H1 (cell line): ENCODE data around the gene SAT2.

Experiments used
- CBX5 ChIP-seq: fragments of 300-800, 300-1000 bp; sonication (generic); IDR thresholded peaks from 2 replicates; pipeline ENCODE4 v1.7.1; 2016; ENCODE audit warnings: antibody characterized with exemption, low read length, low read depth
- EP300 ChIP-seq, 2 experiments: IDR thresholded peaks; 1 replicate in 1 of 2; 2 replicates in 1 of 2; pipeline ENCODE4 v1.6.1; 2011 to 2012; ENCODE audit warnings: low read depth in 2 of 2, low read length in 2 of 2, mild to moderate bottlenecking in 2 of 2, borderline replicate concordance in 1 of 2, inconsistent platforms in 1 of 2, moderate library complexity in 1 of 2
- HDAC2 ChIP-seq, 2 experiments: fragments of 300-600 bp in 1 of 2; sonication (generic) in 1 of 2; IDR thresholded peaks; 2 replicates each; pipeline ENCODE4 v1.6.1; 2011 to 2012; ENCODE audit warnings: low read depth in 2 of 2, low read length in 2 of 2, mild to moderate bottlenecking in 2 of 2, moderate library complexity in 2 of 2, borderline replicate concordance in 1 of 2, inconsistent platforms in 1 of 2
- TF ChIP-seq, protein P1 (sequence below), 3 experiments: IDR thresholded peaks; 1 replicate in 2 of 3; 2 replicates in 1 of 3; pipeline versions ENCODE4 v1.5.1 to v1.6.1; 2011; ENCODE audit warnings: low read length in 3 of 3, mild to moderate bottlenecking in 3 of 3, inconsistent platforms in 2 of 3, low read depth in 1 of 3, moderate library complexity in 1 of 3; ENCODE audit not compliant: insufficient read depth in 1 of 3; ENCODE audit errors: control extremely low read depth in 1 of 3

- TF ChIP-seq HDAC2 (IDR thresholded peaks at IDR 0.05; ENCODE audit: borderline replicate concordance in 1 of 2, low read depth in 2 of 2, low read length in 2 of 2) (no peak), CBX5 (no peak), EP300 (IDR thresholded peaks at IDR 0.05; ENCODE audit: borderline replicate concordance in 1 of 2, low read depth in 2 of 2, low read length in 2 of 2) (no peak)
- TF ChIP-seq, protein P1, sequence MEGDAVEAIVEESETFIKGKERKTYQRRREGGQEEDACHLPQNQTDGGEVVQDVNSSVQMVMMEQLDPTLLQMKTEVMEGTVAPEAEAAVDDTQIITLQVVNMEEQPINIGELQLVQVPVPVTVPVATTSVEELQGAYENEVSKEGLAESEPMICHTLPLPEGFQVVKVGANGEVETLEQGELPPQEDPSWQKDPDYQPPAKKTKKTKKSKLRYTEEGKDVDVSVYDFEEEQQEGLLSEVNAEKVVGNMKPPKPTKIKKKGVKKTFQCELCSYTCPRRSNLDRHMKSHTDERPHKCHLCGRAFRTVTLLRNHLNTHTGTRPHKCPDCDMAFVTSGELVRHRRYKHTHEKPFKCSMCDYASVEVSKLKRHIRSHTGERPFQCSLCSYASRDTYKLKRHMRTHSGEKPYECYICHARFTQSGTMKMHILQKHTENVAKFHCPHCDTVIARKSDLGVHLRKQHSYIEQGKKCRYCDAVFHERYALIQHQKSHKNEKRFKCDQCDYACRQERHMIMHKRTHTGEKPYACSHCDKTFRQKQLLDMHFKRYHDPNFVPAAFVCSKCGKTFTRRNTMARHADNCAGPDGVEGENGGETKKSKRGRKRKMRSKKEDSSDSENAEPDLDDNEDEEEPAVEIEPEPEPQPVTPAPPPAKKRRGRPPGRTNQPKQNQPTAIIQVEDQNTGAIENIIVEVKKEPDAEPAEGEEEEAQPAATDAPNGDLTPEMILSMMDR (IDR thresholded peaks at IDR 0.05; ENCODE audit: control extremely low read depth in 1 of 3, insufficient read depth in 1 of 3, low read depth in 1 of 3, low read length in 3 of 3), result no peak
Measured at GRCh38 chr17:7636163-7636562, 8.5 kb upstream of the SAT2 start.
